ENCODE data around the gene REXO5. TPM values are rescaled to one million over a fixed set of nuclear protein-coding genes. Genes with fewer than 3 reads are reported as not detected.

REXO5 gene, protein sequence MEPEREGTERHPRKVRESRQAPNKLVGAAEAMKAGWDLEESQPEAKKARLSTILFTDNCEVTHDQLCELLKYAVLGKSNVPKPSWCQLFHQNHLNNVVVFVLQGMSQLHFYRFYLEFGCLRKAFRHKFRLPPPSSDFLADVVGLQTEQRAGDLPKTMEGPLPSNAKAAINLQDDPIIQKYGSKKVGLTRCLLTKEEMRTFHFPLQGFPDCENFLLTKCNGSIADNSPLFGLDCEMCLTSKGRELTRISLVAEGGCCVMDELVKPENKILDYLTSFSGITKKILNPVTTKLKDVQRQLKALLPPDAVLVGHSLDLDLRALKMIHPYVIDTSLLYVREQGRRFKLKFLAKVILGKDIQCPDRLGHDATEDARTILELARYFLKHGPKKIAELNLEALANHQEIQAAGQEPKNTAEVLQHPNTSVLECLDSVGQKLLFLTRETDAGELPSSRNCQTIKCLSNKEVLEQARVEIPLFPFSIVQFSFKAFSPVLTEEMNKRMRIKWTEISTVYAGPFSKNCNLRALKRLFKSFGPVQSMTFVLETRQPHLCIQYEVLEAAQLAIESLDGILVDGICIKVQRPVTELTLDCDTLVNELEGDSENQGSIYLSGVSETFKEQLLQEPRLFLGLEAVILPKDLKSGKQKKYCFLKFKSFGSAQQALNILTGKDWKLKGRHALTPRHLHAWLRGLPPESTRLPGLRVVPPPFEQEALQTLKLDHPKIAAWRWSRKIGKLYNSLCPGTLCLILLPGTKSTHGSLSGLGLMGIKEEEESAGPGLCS
- total RNA-seq: 1 to 10 TPM; 3.0 to 6.9 (median 4.1) TPM
- long read RNA-seq, donor 1, partial matches to known transcripts: 0 of 1 reads
- long read RNA-seq, donor 1, other reads (novel, unspliced or antisense): 0 of 1 reads
- long read RNA-seq, donor 2, partial matches to known transcripts: 0 of 2 reads
- long read RNA-seq, donor 2, other reads (novel, unspliced or antisense): 2 of 2 reads

DNA sequence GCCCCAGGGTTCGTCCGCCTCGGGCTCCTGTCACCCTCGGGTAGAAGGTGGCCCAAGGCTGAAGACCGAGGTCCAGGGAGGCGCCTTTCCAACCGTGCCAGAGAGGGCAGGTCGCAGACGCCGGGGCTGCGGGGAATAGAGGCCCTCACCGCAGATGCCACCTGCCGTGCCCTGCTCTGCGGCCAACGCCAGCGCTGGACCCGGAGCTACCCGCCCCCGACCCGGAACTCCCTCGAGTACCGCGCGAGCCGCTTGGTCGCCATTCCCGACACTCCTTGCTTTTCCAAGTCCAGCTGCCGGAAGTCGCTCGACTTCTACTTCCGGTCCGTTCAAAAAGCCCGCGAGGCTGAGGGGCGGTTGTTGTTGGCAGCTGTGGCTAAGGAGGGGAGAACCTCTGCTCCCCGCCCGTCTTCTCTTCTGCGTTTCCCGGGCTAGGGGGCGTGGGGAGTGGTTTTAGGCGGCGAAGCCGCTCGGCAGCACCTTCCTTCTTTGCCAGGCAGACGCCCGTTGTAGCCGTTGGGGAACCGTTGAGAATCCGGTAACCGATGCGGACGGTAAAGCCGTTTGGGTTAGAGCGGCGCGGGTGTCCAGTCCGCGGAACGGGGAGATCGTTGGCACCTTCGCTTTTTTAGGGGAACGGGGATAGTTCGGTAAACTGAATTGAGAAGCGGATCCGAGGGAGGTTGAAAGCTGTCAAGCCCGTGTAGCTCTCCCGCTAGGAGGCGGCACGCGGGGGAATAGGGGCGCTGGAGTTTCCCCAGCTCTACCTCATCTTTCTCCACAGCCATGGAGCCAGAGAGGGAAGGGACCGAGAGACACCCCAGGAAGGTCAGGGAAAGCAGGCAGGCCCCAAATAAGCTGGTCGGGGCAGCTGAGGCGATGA, at the start of gene REXO5, which contains the start of gene ERI2:
TSS of gene REXO5 (plus strand) at position 360 of the 883 bp plus-strand sequence. CDS start at position 787, 427 bp downstream.
TSS of gene ERI2 (minus strand) at position 305 of the 883 bp plus-strand sequence. CDS start at position 263, 42 bp downstream.
- intact Hi-C loops (cut with DNase I, micrococcal nuclease): no loop called here
- Histone ChIP-seq H3K4me3 (peak within 1 kb of the TSS; percentile 63), H3K36me3 (ENCODE audit: low read depth) (no peaks in the 10 kb centered on the region), H3K9me3 (no peaks in the 10 kb centered on the region), H3K4me1 (ENCODE audit: low read depth) (no peaks in the 10 kb centered on the region)
- DNase-seq: peak; percentile 93 to 96 (median 96)
- peak; percentile 95 for ATAC-seq
- TF ChIP-seq, protein P1, sequence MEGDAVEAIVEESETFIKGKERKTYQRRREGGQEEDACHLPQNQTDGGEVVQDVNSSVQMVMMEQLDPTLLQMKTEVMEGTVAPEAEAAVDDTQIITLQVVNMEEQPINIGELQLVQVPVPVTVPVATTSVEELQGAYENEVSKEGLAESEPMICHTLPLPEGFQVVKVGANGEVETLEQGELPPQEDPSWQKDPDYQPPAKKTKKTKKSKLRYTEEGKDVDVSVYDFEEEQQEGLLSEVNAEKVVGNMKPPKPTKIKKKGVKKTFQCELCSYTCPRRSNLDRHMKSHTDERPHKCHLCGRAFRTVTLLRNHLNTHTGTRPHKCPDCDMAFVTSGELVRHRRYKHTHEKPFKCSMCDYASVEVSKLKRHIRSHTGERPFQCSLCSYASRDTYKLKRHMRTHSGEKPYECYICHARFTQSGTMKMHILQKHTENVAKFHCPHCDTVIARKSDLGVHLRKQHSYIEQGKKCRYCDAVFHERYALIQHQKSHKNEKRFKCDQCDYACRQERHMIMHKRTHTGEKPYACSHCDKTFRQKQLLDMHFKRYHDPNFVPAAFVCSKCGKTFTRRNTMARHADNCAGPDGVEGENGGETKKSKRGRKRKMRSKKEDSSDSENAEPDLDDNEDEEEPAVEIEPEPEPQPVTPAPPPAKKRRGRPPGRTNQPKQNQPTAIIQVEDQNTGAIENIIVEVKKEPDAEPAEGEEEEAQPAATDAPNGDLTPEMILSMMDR (IDR thresholded peaks at IDR 0.05): no peak

DNA sequence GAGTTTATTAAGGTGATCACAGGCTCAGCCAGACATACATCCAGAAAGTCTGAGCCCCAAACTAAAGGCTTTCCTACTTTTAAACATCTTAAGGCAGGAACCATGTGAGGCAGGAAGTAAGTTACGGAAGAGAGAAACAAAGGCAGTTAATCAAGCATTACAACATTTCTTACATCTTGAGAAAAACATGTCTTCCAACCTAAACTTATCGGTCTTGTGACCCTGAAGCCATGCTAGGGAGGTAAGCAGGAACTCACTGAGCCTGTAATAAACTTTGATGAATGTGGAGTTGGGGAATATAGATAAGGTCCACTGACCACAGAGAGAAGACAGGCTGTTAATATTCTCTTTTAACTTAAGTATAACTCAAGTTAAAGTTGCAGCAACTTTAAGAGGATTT, 46.0 kb upstream of the REXO5 start:
- peaks cover 8% of the 10 kb centered on the region for H3K4me1 ChIP-seq (ENCODE audit: low read depth)
- intact Hi-C loops (cut with DNase I, micrococcal nuclease): no loop called here

DNA sequence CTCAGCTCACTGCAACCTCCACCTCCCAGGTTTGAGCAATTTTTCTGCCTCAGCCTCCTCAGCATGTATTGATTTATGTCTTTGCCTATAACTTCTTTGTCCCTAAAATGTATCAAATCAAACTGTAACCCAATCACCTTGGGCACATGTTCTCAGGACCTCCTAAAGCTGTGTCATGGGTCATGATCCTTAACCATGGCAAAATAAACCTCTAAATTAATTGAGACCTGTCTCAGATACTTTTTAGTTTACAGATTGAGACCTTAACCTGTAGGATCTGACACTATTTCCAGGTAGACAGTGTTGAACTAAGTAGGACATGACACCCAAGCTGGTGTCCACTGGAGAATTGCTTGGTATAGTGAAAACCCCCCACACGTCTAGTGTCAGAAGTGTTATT, 45.2 kb upstream of the REXO5 start:
- no peaks in the 10 kb centered on the region for H3K36me3 ChIP-seq (ENCODE audit: low read depth)
- intact Hi-C loops (cut with DNase I, micrococcal nuclease): no loop called here
- H3K4me3 ChIP-seq: no peak overlapping the region
- peaks cover 8% of the 10 kb centered on the region for H3K4me1 ChIP-seq (ENCODE audit: low read depth)
- no peak for DNase-seq
- TF ChIP-seq, protein P1 (IDR thresholded peaks at IDR 0.05): no peak
- ATAC-seq: no peak
- H3K9me3 ChIP-seq: no peaks in the 10 kb centered on the region

More for the DNA sequence above, 46.0 kb upstream of the REXO5 start:
- no peaks in the 10 kb centered on the region for H3K36me3 ChIP-seq (ENCODE audit: low read depth)
- TF ChIP-seq, protein P1 (IDR thresholded peaks at IDR 0.05): no peak
- H3K9me3 ChIP-seq: no peaks in the 10 kb centered on the region
- no peak overlapping the region for H3K4me3 ChIP-seq
- DNase-seq: no peak
- ATAC-seq: no peak

DNA sequence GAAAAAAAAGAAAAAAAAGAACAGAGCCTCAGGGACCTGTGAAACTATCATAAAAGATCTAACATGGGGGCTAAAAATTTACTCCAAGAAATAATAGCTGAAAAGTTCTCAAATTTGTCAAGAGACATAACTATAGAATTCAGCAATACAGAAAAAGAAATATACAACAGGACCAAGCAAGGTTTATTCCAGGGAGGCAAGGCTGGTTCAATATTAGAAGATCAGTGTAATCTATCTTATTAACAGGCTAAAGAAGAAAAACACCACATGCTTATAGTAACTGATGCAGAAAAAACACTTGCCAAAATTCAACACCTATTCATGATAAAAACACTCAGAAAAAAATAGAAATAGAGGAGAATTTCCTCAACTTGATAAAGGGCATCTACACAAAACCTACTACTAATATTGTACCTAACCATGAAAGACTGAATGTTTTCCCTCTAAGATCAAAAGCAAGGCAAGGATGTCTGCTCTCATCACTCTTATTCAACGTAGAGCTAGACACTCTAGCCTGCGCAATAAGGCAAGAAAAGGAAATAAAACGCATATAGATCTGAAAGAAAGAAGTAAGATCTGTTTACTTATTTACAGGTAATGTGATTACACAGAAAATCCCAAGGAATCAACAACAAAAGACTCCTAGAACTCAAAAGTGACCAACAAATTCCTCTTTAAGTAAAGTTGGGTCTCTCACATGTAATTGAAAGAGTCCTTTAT, 43.8 kb upstream of the REXO5 start:
- H3K4me1 ChIP-seq (ENCODE audit: low read depth): peaks cover 8% of the 10 kb centered on the region
- intact Hi-C loops (cut with DNase I, micrococcal nuclease): no loop called here
- TF ChIP-seq, protein P1 (IDR thresholded peaks at IDR 0.05): no peak
- DNase-seq (no peak), ATAC-seq (no peak)
- H3K36me3 ChIP-seq (ENCODE audit: low read depth): no peaks in the 10 kb centered on the region
- H3K4me3 ChIP-seq: no peak overlapping the region
- no peaks in the 10 kb centered on the region for H3K9me3 ChIP-seq
